Urinary bladder (tissue), 4 donors: ENCODE measurements around the gene DACT2. TPM values are rescaled to one million over a fixed set of nuclear protein-coding genes. Genes with fewer than 3 reads are reported as not detected.
"Not testable (repeated sequence)": the region's sequence is repeated elsewhere in the genome, so short reads cannot be mapped to it uniquely, and the experiment has no call there.

Experiments used
- DNase-seq: peaks from one replicate; pipeline ENCODE4 v3.0.0-alpha.2; 2015; ENCODE audit errors: extremely low spot score
- H3K27ac ChIP-seq: one replicate; pipeline ENCODE4 v1.5.1; 2013; ENCODE audit warnings: low read depth, mild to moderate bottlenecking, moderate library complexity
- H3K36me3 ChIP-seq: one replicate; pipeline ENCODE4 v1.6.1; 2013; ENCODE audit warnings: mild to moderate bottlenecking, moderate library complexity; ENCODE audit not compliant: insufficient read depth
- H3K4me1 ChIP-seq: one replicate; pipeline ENCODE4 v1.6.1; 2013; ENCODE audit warnings: mild to moderate bottlenecking, moderate library complexity; ENCODE audit not compliant: insufficient read depth
- H3K4me3 ChIP-seq: one replicate; pipeline ENCODE4 v1.5.1; 2013; ENCODE audit warnings: low read depth, low read length
- WGBS: extraction: QIAGEN DNeasy Blood & Tissue Kit; methylation state at CpG from one replicate; pipeline ENCODE4 v1.1.7; 2013; 5-methylcytosine and 5-hydroxymethylcytosine counted together
- polyA plus RNA-seq: library from polyadenylated mRNA; stranded (reverse); fragments of 200-250 nt; gene quantifications from one replicate; pipeline ENCODE4 v1.2.3, GENCODE V29; 2013
- total RNA-seq: library from RNA; depleted of rRNA; stranded (reverse); fragments of >200 nt; gene quantifications from one replicate; pipeline ENCODE4 v1.2.3, GENCODE V29; 2014
- donor health status: healthy with polysubstance abuse.
- donor health status: healthy.

Gene DACT2
- total and polyA plus RNA-seq, 2 donors = 0.60 to 4.0 TPM

GRCh38 chr6:168274037-168274952, 45.3 kb downstream of the DACT2 start:
- WGBS = 73% methylated on average over 21 of the region's 22 CpGs
- H3K4me3 ChIP-seq = no peak overlapping the region
- H3K27ac ChIP-seq = no peak overlapping the region
- DNase-seq = no peak
- H3K4me1 ChIP-seq = no peaks in the 10 kb centered on the region
- H3K36me3 ChIP-seq = no peaks in the 10 kb centered on the region

- WGBS = 75% methylated on average over 17 of the region's 17 CpGs
- Histone ChIP-seq H3K27ac (no peak overlapping the region), H3K4me3 (no peak overlapping the region), H3K36me3 (no peaks in the 10 kb centered on the region), H3K4me1 (no peaks in the 10 kb centered on the region)
- no peak for DNase-seq
Measured at GRCh38 chr6:168273441-168274036, 46.0 kb downstream of the DACT2 start.

- Histone ChIP-seq H3K27ac (no peak overlapping the region), H3K36me3 (no peaks in the 10 kb centered on the region), H3K4me1 (no peaks in the 10 kb centered on the region), H3K4me3 (no peak overlapping the region)
- no peak for DNase-seq
- WGBS = 47% methylated on average over 17 of the region's 17 CpGs
Measured at GRCh38 chr6:168272415-168273325, 46.9 kb downstream of the DACT2 start.

DNA sequence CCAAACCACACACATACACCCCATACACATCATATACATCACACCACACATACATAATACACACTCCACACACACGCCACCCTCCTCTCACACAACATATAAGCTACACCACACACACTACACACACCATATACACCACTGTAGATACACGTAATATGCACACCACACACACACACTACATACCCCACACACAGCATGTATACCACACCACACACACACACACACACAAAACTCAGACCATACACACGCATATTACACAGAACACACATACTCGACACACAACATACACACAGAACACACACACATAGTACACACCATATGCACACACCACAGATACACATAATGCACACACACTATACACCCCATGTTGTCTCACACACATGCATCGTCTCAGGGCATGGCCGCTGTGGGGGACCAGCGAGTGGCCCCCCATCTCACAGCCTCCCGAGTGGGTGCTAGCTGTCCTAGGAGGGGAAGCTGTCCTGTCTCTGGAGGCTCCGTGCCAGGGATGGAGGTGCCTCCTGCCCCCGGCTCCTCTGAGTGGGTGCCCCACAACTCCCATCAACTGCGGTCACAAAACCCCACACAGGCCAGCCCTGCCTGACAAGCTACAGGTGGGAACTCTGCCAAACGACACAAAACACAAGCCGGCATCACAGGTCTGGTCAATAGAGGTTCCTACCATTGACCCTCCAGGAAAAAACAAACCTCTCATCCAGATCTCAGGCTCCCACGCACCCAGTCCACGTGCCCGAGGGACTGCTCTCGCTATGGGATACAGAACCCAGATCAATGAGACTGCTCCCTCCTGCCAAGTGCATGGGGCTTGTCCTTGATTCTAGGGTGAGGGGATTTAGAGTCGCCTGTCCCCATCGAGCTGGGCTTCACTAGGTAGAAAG, 49.1 kb downstream of the DACT2 start:
- Histone ChIP-seq H3K27ac (no peak overlapping the region), H3K4me3 (no peak overlapping the region), H3K4me1 (no peaks in the 10 kb centered on the region), H3K36me3 (no peaks in the 10 kb centered on the region)
- no peak for DNase-seq
- WGBS = 87% methylated on average over 19 of the region's 19 CpGs

DNA sequence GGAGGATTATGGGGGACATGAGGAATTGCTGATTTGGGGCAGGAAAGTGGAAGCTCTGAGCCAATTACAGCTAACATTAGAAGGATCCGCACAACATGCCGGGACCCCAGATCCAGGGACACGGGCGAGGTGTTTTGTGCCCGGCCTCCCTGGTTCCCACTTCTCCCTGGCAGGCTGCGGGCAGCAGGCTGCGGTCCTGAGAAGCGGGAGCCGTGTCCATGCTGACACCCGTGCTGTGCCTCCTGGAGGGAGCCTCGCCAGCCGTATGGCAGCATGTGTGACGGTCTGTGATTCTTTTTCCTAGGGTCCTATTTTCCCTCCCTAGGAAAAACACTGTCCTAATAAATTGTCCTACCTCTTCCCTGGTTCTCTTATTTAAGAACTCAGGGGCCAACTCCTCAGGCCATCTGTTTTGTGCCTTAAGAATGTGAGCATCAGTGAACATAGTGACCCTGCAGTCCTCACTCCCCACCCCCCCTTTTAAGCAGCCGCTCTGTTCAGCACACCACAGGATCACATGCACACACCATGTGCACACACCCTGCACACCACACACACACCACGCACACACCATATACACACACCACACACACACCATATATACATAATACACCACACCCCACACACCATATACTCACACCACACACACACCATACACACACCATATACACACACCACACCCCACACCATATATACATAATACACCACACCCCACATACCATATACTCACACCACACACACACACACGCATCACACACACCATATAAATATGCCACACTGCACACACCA, 49.9 kb downstream of the DACT2 start:
- H3K27ac ChIP-seq = no peak overlapping the region
- H3K4me3 ChIP-seq = no peak overlapping the region
- no peaks in the 10 kb centered on the region for H3K4me1 ChIP-seq
- WGBS = 93% methylated on average over 16 of the region's 16 CpGs
- no peak for DNase-seq
- H3K36me3 ChIP-seq = no peaks in the 10 kb centered on the region

GRCh38 chr6:168268755-168269154, 50.8 kb downstream of the DACT2 start:
- Histone ChIP-seq H3K4me3 (no peak overlapping the region), H3K4me1 (no peaks in the 10 kb centered on the region), H3K36me3 (no peaks in the 10 kb centered on the region), H3K27ac (no peak overlapping the region)
- 48% methylated on average over 1 of the region's 1 CpG for WGBS
- no peak for DNase-seq

GRCh38 chr6:168267779-168268178, 51.8 kb downstream of the DACT2 start:
- not testable (repeated sequence) for DNase-seq, H3K4me3 ChIP-seq, H3K4me1 ChIP-seq, H3K36me3 ChIP-seq, H3K27ac ChIP-seq
- WGBS = 86% methylated on average over 3 of the region's 3 CpGs

GRCh38 chr6:168265827-168266815, 53.5 kb downstream of the DACT2 start:
- Histone ChIP-seq H3K27ac (no peak overlapping the region), H3K4me3 (no peak overlapping the region), H3K36me3 (no peaks in the 10 kb centered on the region), H3K4me1 (no peaks in the 10 kb centered on the region)
- WGBS = 82% methylated on average over 15 of the region's 15 CpGs
- no peak for DNase-seq

- Histone ChIP-seq H3K4me1 (no peaks in the 10 kb centered on the region), H3K27ac (no peak overlapping the region), H3K4me3 (no peak overlapping the region), H3K36me3 (no peaks in the 10 kb centered on the region)
- WGBS = 87% methylated on average over 15 of the region's 15 CpGs
- no peak for DNase-seq
Measured at GRCh38 chr6:168265394-168265793, 54.2 kb downstream of the DACT2 start.

DNA sequence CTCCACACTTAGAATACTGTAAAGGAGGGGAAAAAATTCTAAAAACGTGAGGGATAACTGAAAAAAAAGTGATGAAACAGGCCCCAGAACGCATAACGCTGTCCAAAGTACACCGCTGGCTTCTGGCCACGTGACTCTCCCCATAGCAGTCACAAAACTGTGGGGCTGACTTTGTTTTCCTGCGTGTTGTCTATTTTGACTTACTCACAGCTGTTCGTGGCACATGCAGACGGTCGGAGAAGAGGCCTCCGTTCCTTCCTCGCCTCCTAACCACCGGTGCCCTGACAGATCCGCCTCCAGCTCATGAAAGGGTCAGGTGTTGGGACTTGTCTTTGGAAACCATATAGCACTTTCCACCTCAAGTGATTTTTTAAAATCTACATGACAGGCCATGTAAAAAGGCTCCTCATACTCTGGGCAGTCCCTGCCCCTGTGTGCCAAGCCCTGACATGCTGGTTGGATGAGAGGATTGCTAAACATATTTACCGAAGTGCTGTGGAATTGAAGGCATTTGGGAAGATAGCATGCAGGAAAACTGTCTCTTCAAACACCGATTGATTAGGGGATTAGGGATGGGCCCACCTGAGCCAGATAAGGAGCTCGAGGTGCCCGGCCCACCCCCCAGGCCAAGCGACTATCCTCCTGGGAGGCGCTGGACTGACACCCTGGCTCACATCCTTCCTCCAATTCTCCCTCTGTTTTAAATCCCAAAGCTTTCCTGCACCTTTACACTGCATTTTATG, 54.8 kb downstream of the DACT2 start:
- Histone ChIP-seq H3K27ac (no peak overlapping the region), H3K4me3 (no peak overlapping the region), H3K4me1 (no peaks in the 10 kb centered on the region), H3K36me3 (no peaks in the 10 kb centered on the region)
- 59% methylated on average over 19 of the region's 19 CpGs for WGBS
- no peak for DNase-seq

DNA sequence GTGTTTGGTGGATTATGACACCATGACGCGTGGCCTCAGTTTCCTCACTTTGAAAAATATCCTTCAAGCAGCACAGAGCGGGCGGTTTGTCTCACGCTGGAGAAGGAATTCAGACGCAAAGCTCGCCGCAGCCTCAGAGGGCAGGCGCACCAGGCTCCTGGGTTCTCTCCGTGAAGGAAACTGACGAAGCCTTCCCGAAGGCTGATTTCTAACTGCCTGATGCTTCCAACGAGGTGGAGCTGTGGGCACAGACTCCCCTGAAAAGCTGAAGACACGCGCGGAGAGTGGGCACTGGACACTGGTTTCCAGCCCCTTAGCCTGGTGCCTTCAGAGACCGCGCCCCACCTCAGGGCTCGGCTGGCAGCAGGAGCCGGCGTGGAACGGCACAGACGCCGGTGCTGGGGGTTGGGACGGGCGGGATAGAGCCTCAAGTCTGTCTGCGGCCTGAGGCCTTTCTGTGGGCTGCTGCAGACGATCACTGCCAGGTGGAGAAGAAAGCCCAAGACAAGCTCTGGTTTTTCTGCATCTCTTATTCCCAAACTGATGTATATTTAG, 56.1 kb downstream of the DACT2 start:
- WGBS = 91% methylated on average over 28 of the region's 28 CpGs

More for the DNA sequence above, 56.1 kb downstream of the DACT2 start:
- no peak overlapping the region for H3K27ac ChIP-seq
- no peak overlapping the region for H3K4me3 ChIP-seq
- no peaks in the 10 kb centered on the region for H3K36me3 ChIP-seq
- no peaks in the 10 kb centered on the region for H3K4me1 ChIP-seq
- DNase-seq = no peak
